Measurements from ENCODE around the gene ITPK1.

ITPK1 gene

DNA sequence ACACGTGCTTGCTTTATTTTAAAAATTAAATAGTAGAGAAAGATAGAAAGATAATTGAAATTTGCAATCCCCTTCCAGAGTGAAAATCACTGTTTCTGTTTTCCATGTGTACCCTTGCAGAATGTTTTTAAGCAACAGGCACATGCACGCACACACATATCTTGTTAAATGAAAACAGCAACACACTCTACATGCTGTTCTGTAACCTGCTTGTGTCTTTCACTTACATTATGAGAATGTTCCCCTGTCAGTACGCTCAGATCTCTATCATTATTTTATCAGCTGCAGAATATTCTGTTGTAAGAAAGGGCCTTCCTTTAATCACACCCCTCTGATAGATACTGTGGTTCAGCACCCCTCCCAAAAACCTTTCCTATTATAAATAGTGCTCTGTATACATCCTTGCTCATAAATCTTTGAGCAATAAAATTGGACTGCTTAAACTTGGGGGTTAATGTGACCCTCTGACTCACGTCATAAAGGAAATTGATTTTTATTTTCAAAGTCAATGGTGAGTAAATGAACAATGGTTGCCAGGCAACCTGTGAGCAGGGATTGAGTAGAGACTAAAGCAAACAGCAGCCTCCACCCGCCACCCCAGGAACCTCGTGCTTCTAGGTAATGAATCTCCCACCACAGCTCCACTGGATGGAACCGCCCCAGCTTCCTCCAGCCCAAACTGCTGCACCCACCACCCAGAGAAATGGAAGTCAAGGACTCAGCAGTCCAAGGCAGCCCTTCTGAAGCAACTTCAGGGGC lies 224.7 kb downstream of the ITPK1 start:
- TF ChIP-seq, protein P1, sequence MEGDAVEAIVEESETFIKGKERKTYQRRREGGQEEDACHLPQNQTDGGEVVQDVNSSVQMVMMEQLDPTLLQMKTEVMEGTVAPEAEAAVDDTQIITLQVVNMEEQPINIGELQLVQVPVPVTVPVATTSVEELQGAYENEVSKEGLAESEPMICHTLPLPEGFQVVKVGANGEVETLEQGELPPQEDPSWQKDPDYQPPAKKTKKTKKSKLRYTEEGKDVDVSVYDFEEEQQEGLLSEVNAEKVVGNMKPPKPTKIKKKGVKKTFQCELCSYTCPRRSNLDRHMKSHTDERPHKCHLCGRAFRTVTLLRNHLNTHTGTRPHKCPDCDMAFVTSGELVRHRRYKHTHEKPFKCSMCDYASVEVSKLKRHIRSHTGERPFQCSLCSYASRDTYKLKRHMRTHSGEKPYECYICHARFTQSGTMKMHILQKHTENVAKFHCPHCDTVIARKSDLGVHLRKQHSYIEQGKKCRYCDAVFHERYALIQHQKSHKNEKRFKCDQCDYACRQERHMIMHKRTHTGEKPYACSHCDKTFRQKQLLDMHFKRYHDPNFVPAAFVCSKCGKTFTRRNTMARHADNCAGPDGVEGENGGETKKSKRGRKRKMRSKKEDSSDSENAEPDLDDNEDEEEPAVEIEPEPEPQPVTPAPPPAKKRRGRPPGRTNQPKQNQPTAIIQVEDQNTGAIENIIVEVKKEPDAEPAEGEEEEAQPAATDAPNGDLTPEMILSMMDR (conservative IDR thresholded peaks at IDR 0.05; ENCODE audit: low read length), result no peak
- DNase-seq (ENCODE audit: low read depth), result no peak
- H3K4me3 ChIP-seq (ENCODE audit: low read length), result no peak overlapping the region

DNA sequence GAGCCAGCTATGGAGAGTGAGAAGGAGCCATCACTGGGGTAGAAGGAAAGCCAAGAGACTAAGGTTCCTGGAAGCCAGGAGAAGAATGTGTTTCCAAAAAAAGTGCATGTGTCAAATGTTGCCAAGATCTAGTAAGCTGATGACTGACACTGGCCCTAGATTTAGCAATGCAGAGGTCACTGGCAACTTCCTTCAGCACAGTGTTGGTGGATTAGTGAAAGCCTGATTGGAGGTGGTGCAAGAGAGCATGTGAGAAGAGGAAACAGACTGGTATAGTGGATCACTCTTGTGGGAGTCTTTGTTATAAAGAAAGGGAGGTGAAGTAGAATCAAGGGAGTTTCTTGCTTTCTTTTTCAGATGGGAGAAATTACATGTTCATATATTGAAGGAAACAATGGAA lies 226.8 kb downstream of the ITPK1 start:
- no peak for DNase-seq (ENCODE audit: low read depth)
- no peak overlapping the region for H3K4me3 ChIP-seq (ENCODE audit: low read length)
- TF ChIP-seq, protein P1 (conservative IDR thresholded peaks at IDR 0.05; ENCODE audit: low read length), result no peak

DNA sequence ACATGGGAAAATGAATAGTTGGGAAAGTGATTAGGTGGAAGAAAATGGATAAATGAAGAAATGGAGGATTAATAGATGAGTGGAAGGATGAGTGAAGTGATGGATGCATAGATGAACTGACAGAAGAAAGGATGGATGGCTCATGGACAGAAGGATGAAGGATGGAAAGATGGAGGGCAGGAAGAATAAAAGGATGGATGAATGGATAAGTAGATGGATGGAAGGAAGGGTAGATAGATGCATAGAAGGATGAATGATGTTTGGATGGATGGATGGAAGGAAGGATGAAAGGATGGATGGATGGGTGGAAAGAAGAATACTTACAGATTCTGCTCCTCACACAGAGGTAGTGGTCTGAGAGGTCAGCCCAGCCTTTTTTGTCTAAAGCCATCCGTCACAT lies 228.6 kb downstream of the ITPK1 start:
- H3K4me3 ChIP-seq (ENCODE audit: low read length), result no peak overlapping the region
- no peak for DNase-seq (ENCODE audit: low read depth)
- TF ChIP-seq, protein P1 (conservative IDR thresholded peaks at IDR 0.05; ENCODE audit: low read length), result no peak

All from AG10803 (cell line).